KBM-7 (cell line): ENCODE measurements around the gene IFRD2.
"Not testable (repeated sequence)": the region's sequence is repeated elsewhere in the genome, so short reads cannot be mapped to it uniquely, and the experiment has no call there.

ENCODE experiments used
- DNase-seq: peaks from one replicate; pipeline ENCODE4 v3.0.0-alpha.2; 2015
- in situ Hi-C: fragments of 300-500 bp; cut with MboI; formaldehyde crosslinking; loops from 2 replicates; pipeline ENCODE4 v1.14.3; 2020; ENCODE audit warnings: low sequenced_read_pairs, low pct_unique_long_range_greater_than_20kb, mixed read lengths

Gene IFRD2

DNA sequence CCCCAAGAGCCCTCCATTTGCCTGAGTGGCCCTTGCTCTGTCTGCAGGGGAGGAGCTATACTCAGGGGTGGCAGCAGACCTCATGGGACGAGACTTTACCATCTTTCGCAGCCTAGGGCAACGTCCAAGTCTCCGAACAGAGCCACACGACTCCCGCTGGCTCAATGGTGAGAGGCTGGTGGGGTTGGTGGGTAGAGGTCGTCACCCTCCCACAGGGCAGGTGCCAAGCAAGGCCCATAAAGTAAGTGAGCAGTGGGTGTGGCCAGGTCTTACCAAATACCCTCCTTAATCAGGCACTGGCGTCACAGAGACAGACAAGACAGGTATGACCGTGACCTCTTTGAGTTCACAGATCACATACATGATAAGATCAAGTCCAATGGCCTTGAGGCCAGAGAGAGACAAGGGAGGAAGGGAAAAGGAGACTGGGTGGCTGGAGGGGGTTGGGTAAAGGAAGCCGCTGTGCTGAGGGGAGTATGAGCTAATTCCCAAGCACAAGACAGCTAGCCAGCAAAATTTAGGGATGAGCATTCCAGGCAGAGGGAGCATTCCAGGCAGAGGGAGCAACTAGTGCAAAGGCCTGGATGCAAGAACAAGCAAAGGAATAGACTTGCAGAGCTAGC, 20.8 kb downstream of the IFRD2 start:
- in situ Hi-C loops = no loop called here
- DNase-seq = no peak

DNA sequence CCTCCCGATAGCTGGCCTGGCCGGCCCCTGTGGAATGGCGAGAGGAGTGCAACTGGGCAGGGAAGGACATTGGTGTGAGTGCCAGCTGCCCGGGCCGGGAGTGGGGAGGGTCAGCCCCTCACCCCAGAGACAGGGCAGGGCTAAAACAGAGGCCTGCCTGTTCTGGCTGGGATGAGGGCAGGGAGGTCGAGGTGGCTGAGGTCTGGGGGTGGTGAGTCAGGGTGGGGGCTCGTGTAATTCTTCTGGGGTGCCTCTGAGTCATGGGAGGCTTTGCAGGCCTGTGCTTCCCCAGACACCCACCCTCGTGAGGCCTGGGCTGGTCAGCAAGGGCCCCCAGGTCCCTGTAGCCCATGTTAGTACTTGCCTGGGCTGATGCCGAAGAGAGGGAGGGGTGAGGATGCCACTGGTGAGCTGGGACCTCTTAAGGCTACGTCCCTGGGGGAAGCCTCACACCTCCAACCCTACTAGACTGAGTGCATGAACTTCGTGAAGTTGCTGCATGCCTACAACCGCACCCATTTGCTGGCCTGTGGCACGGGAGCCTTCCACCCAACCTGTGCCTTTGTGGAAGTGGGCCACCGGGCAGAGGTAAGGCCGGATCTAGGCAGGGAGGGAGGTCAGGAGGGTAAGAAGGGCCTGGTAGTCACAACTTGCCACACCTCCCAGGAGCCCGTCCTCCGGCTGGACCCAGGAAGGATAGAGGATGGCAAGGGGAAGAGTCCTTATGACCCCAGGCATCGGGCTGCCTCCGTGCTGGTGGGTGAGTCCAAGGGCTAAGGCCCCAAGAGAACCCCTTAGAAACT, 21.6 kb downstream of the IFRD2 start:
- DNase-seq = no peak
- in situ Hi-C loops = no loop called here

DNA sequence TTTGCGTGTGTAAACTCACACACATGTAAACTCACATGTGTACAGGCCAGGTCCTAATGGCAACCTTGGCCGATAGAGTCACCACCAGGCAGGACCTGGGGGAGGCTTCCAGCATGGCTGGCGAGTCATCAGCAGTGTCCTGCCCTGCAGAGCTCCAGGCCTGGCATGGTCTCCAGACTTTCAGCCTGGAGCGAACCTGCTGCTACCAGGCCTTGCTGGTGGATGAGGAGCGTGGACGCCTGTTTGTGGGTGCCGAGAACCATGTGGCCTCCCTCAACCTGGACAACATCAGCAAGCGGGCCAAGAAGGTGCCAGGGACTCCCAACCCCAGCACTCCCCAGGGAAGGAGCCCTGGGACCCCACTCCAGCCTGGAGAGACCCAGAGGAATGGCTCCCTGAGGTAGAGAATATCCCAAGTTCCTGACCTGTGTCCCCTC, 22.2 kb downstream of the IFRD2 start:
- in situ Hi-C loops = no loop called here
- no peak for DNase-seq

DNA sequence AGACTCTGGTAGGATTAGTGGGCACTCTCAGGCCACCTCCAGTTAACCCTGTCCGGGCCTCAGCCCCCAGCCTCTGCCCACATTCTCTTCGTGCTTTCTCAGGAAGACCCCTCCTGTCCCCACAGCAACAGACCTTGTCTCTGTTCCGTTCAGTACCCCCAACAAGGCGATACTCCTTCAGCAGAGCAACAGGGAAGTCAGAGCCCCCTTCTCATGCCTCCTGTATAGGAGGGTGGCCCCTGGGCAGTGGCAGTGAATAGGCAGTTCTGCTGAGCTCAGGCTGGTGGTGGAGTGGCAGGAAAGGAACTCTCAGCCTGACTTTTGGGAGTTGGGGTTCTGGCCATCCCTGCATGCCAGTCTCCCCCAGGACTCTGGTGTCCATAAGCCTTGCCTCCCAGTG, 22.8 kb downstream of the IFRD2 start:
- in situ Hi-C loops = no loop called here

DNA sequence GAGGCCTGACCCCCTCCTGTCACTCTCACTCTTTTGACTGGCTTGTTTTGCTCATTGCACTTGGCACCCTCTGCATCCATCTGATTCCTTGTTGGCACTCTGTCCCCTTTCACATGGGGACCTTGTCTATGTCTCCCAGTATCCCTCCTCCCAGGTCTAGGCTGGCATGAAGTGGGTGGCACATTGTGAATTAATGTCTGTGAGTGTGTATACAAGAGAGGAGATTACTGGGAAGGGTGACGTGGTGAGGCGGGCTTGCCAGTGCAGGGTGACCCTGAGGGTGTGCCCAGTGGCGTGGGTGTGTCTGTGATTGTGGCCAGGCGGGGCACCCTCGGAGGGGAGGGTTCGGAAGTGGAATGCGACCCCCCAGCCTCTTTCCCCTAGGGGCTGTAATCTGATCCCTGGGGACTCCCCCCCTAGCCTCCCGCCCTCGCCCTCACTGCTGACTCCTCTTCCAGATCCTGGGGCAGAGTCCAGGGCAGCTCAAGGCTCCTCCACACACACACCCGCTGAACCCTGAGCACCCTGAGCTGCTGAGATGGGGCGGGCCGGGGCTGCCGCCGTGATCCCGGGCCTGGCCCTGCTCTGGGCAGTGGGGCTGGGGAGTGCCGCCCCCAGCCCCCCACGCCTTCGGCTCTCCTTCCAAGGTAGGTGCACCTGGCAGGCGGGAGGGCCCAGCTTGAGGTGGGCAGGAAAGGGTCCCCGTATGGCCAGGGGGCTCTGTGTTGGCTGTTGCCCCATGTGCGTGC, 23.4 kb downstream of the IFRD2 start, which contains the start of gene SEMA3B:
Gene SEMA3B (plus strand): TSS at position 445 of the 749 bp plus-strand sequence. CDS start 94 bp downstream, at position 539.
- DNase-seq = no peak

More for the DNA sequence above, 22.8 kb downstream of the IFRD2 start:
- DNase-seq = no peak

DNA sequence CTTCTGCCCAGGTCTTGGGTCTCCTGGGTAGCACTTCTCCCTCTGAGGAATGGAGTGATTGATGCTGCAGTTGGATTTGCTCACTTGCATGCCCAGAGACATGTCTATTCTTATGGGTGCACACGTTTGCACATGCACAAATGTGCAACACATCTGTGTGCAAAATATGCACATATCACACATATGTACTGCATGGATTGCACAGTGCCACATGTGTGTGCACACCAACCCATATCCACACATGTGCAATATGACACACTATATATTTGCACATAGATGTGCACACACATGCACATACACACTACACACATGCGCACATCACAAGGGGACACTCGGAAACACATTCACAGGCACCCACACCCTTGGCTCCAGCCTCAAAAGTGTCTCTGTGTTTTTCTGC, 24.0 kb downstream of the IFRD2 start:
- no peak for DNase-seq
- in situ Hi-C loops = no loop called here

More for the DNA sequence above, 23.4 kb downstream of the IFRD2 start, which contains the start of gene SEMA3B:
- in situ Hi-C loops = no loop called here

DNA sequence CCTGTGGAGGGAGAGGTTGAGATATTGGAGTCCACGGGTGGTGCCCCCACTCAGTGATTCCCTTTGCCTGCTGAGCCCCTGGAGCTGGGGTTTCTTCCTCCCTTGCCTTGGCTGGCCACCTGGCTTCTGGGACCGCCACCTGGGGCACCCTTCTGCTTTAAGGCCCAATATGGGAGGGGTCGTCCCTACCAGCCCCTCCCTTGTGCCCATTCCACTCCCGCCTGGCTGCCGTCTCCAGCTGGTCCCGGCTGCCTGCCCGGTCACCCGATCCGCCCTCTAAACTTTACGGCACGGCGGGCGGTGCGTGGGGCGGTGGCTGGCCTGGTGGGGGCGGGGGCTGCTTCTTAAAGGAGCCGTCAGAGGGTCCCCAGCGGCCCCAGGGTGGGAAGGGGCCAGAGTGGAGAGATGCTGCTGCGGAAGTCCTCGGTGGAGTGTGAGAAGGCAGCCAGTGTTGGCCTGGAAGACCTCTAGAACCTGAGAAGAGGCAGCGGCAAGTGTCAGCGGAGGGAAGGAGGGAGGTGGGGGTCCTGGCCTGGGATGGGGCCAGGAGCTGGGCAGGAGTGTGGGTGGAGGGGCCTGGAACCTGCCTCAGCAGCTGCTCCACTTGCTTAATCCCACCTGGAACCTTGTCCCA, 24.8 kb downstream of the IFRD2 start:
- in situ Hi-C loops = no loop called here
- DNase-seq = no peak

DNA sequence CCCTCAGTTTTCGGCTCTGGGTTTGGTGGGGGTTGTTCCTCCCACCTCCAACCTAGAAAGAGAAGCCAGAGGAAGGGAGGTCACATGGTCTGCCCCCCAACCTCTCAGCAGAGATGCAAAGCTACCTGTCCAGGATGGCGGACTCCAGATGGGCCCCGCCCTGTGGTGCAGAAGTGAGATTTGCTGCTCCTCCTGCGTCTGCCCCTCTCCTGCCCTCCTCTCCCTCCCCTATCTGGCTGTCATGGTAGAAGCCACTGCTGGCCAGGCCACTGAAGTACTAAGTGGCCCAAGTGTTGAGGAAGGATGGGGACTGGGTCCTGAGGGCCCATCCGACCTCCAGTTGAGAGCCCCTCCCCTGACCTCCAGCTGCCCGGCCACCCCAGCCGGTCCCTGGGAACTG, 25.4 kb downstream of the IFRD2 start:
- in situ Hi-C loops = no loop called here
- no peak for DNase-seq

DNA sequence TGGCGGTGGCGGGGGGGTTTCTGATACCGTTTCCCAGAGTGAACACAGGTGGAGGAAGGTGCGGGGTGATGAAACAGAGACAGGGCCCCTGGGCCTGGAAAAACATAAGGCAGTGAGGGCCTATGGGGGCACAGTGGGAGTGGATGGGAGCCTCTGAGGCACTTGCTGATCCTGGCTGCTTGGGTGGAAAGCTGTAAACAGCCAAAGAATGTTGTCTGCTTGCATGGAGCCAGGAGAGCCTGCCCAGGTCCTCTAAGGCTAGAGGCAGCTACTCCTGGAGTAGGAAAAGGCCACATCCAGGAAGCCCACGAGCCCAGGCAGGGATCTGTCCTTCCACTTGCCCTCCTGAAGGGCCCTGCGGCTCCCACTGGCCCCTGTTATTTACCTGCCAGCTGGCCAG, 26.2 kb downstream of the IFRD2 start:
- DNase-seq = no peak

DNA sequence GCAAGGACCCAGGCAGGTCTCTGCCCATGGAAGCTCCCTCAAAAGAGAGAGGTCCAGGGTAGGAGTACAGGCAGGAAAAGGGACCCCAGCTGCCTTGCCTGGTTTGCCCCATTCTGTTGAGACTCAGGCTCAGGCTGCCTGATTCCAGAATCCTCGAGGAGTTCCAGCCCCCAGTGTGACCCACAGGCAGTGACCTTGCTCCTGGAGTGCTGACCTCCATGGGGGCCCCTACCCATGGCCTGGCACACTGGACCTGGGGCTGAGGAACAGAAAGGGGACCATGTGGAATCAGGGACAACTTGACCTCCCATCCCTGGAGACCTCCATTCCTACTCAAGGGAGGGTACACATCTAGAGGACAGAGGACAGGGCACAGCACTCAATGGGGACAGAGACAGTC, 26.7 kb downstream of the IFRD2 start:
- DNase-seq = no peak
- in situ Hi-C loops = no loop called here

More for the DNA sequence above, 26.2 kb downstream of the IFRD2 start:
- in situ Hi-C loops = no loop called here

DNA sequence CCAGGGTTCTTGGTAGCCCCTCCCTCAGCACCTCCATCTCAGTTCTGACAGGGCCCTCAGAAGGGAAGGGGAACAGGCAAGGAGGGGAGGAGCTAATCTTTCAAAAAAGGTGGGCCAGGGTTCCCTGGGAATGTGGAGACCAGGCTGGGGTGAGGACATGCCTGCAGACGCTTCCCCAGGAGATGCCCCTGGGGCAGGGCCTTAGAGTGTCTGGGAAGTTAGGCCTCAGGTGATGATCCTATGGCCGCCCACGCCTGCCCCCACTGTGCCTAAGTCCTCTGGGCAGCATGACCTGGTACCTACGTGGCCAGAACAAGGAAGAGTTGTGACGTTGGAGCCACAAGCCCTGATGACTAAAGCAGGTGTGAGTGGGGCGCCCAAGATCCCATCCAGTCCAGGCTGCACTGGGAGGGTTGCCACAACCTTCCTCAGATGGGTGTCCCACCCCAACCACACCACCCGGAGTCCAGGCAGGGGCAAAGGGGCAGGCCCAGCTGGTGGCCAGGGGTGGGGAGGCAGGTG, 27.2 kb downstream of the IFRD2 start:
- DNase-seq = no peak
- in situ Hi-C loops = no loop called here

DNA sequence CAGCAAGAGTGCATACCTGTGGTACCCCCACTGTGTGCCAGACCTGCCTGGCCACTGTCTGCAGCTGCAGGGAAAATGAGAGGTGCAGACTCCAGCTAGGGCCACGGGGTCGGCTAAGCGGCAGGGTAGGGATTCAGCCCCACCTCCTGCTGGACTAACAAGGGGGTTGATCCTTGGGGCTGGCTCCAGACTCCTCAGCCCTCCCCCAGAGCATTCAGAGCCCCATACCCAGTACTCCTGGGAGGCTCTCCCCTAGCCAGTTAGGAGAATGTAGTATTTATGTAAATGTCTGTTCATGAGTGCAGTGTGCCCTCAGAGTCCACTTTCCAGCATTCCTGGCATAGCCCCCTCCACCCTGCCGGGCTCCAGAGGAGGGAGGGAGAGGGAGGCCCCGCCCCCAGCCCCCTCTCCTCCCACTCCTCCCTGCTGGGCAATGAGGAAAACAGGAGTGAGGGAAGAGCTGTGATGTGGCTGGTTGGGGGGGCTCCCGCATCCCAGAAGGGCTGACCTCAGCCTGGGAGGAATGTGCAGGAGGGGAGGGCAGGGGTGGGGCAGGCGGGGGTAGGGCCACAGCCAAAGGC, 27.8 kb downstream of the IFRD2 start:
- no peak for DNase-seq

DNA sequence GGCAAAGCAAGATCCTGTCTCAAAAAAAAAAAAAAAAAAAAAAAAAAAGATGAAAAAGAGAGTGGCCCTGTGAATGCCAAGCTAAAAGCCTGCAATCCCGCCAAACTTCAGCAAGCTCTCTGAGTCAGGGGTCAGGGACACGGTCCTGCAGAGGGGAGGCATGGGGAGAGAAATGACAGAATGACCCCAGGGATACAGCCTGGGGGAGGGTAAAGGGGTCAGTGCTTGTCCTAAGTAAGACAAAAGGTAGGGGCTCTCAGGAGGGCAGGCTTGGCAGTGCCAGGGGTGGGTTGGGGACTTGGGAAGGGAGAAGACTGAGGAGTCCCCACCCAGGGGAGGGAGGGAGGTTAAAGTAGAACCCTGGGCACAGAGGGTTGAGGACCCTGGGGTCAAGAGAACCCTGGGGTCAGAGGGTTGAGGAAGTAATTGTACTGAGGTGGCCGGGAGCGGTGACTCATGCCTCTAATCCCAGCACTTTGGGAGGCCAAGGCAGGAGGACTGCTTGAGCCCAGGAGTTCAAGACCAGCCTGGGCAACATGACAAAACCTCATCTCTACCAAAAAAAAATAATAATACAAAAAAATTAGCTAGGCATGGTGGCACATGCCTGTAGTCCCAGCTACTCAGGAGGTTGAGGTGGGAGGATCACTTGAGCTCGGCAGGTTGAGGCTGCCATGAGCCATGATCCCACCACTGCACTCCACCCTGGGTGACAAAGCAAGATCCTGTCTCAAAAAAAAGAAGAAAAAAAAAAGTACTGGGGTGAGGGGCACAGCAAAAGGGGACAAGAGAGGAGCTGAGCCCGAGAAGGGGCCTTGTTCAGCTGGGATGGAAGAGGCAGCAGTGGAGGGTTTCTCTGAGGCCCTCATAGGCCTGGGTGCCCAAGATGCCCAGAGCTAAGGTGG, 28.5 kb downstream of the IFRD2 start:
- no peak for DNase-seq
- in situ Hi-C loops = no loop called here

More for the DNA sequence above, 27.8 kb downstream of the IFRD2 start:
- in situ Hi-C loops = no loop called here

DNA sequence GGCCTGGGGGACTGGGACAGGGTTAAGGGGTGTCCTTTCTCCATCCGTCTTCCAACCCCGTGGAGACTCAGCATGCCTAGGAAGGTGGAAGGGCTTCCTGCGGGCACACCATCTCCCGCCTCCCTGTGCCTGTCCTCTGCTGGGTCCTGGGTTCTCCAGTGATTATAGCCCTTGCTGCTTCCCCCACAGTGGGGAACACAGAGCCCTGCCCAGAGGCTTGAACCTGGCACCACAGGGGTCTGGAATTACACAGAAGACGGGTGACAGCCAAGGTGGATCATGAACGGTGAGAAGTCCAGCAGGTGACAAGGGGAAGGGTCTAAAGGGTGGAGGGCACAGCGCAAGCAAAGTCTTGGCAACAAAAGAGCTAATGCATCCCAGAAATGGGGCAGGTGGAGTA, 29.5 kb downstream of the IFRD2 start:
- in situ Hi-C loops = no loop called here
- DNase-seq = no peak

DNA sequence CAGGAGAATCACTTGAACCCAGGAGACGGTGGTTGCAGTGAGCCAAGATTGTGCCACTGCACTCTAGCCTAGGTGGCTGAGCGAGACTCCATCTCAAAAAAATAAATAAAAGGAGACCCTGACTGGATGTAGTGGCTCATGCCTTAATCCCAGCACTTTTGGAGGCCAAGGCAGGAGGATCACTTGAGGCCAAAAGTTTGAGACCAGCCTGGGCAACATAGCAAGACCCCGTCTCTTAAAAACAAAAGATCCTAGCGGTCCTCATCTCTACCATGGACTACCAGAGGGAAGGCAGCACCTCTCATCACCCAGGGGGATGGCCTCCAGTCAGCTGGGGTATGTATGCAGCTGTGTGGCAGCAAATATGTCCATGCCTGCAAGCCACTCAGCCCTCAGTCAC, 30.0 kb downstream of the IFRD2 start:
- in situ Hi-C loops, DNase-seq: not testable (repeated sequence)

DNA sequence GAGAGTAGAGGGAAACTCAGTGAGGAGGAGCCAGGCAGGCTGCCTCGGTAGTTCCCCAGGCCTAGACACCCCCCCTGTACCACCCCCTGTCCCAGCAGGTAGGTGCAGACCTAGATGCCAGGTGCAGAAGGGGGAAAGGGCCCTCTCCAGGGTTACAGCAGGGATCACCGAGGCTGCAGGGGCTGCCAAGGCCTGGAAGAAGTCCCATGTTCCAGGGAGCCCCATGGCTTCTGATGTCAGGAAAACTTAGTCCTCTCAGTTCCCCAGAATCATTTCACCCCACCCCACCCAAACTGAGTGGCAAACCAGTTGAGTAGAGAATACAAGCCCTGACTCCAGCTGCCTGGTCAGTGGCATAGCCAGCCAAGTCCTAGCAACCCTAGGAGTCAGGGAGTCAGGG, 30.7 kb downstream of the IFRD2 start:
- in situ Hi-C loops = no loop called here
- no peak for DNase-seq

DNA sequence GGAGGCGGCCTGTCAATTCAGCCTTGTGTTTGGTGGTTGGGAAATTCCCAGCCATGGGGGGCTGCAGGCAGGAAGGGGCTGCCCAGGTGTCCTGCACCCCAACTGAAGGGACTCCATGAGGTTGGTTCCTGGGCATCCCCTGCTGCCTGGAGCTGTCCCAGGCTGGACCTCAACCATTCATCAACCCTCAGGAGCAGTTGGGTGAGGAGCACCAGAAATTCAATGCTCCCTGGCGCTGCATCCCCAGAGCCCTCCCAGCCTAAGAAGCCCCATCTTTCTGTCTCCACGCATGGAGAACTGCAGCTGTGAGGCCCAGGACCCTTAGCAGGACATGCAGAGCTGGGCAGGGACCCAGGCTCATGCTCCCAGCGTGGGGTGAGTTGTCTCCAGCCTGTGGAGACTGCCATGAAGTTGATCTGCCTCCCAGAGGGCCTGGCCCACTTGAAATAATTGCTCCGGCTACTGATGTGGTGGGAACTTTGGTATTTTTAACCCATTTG, 31.2 kb downstream of the IFRD2 start:
- no peak for DNase-seq
- in situ Hi-C loops = no loop called here
